H1 (cell line): ENCODE results near the gene XYLB.

Source experiments
- BACH1 ChIP-seq: IDR thresholded peaks from 2 replicates; pipeline ENCODE4 v1.6.1; 2012; ENCODE audit warnings: low read length, improper control_type of control experiment
- BCL11A ChIP-seq, 2 experiments: IDR thresholded peaks; one replicate each; pipeline ENCODE4 v1.6.1; 2011; ENCODE audit warnings: low read depth in 2 of 2, low read length in 2 of 2, mild to moderate bottlenecking in 2 of 2
- CHD1 ChIP-seq: IDR thresholded peaks from 2 replicates; pipeline ENCODE4 v1.6.1; 2012; ENCODE audit warnings: low read depth, low read length, improper control_type of control experiment
- CREB1 ChIP-seq: IDR thresholded peaks from 2 replicates; pipeline ENCODE4 v1.6.1; 2012; ENCODE audit warnings: inconsistent platforms
- CTCF ChIP-seq, 3 experiments: IDR thresholded peaks; 1 replicate in 2 of 3; 2 replicates in 1 of 3; pipeline versions ENCODE4 v1.5.1 to v1.6.1; 2011; ENCODE audit warnings: low read length in 3 of 3, mild to moderate bottlenecking in 3 of 3, inconsistent platforms in 2 of 3, low read depth in 1 of 3, moderate library complexity in 1 of 3; ENCODE audit not compliant: insufficient read depth in 1 of 3; ENCODE audit errors: control extremely low read depth in 1 of 3
- FOSL1 ChIP-seq: IDR thresholded peaks from 2 replicates; pipeline ENCODE4 v1.6.1; 2011; ENCODE audit warnings: mild to moderate bottlenecking, low read depth, low read length, moderate library complexity; ENCODE audit not compliant: insufficient read depth
- NRF1 ChIP-seq: IDR thresholded peaks from 2 replicates; pipeline ENCODE4 v1.6.1; 2011; ENCODE audit warnings: mild to moderate bottlenecking, low read depth, low read length, improper control_type of control experiment
- PHF8 ChIP-seq: fragments of 200-600 bp; sonication (generic); conservative IDR thresholded peaks from 2 replicates; pipeline ENCODE4 v1.7.1; 2012; ENCODE audit warnings: low read depth, mild to moderate bottlenecking, inconsistent platforms, low read length, moderate library complexity
- SIRT6 ChIP-seq: IDR thresholded peaks from one replicate; pipeline ENCODE4 v1.7.1; 2012; ENCODE audit warnings: low read length, inconsistent platforms
- TAF1 ChIP-seq: IDR thresholded peaks from 2 replicates; pipeline ENCODE4 v1.6.1; 2011; ENCODE audit warnings: mild to moderate bottlenecking, low read depth, low read length
- YY1 ChIP-seq: IDR thresholded peaks from 2 replicates; pipeline ENCODE4 v1.6.1; 2011; ENCODE audit warnings: low read depth, mild to moderate bottlenecking, low read length
- TF ChIP-seq, protein P1 (sequence below): IDR thresholded peaks from 2 replicates; pipeline ENCODE4 v1.6.1; 2012; ENCODE audit warnings: low read length, inconsistent platforms

DNA sequence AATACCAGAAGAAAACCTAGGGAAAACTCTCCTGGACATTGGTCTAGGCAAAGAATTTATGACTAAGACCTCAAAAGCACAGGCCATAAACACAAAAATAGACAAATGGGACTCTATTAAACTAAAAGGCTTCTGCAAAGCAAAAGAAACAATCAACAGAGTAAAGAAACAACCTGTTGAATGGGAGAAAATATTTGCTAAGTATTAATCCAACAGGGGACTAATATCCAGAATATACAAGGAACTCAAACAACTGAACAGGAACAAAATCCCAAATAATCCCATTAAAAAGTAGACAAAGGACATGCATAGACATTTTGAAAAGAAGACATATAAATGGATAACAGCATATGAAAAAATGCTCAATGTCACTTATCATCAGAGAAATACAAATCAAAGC, 100.2 kb downstream of the XYLB start:
- TF ChIP-seq CTCF (IDR thresholded peaks at IDR 0.05; ENCODE audit: control extremely low read depth in 1 of 3, insufficient read depth in 1 of 3, low read depth in 1 of 3, low read length in 3 of 3) (no peak), NRF1 (no peak), CREB1 (no peak), YY1 (no peak), BACH1 (no peak), TAF1 (no peak), BCL11A (IDR thresholded peaks at IDR 0.05; ENCODE audit: low read depth in 2 of 2, low read length in 2 of 2) (no peak), PHF8 (no peak), SIRT6 (no peak), CHD1 (no peak), FOSL1 (no peak)
- TF ChIP-seq, protein P1, sequence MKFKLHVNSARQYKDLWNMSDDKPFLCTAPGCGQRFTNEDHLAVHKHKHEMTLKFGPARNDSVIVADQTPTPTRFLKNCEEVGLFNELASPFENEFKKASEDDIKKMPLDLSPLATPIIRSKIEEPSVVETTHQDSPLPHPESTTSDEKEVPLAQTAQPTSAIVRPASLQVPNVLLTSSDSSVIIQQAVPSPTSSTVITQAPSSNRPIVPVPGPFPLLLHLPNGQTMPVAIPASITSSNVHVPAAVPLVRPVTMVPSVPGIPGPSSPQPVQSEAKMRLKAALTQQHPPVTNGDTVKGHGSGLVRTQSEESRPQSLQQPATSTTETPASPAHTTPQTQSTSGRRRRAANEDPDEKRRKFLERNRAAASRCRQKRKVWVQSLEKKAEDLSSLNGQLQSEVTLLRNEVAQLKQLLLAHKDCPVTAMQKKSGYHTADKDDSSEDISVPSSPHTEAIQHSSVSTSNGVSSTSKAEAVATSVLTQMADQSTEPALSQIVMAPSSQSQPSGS: no peak
